HFF-Myc (cell line): ENCODE results near the gene GFOD1.

Source experiments
- DNase-seq: peaks from one replicate; pipeline ENCODE4 v3.0.0-alpha.2; 2011; ENCODE audit warnings: low read depth; ENCODE audit errors: extremely low read depth
- H3K4me3 ChIP-seq: replicated peaks from 2 replicates; pipeline ENCODE4 v1.5.1; 2011; ENCODE audit warnings: low read depth, mild to moderate bottlenecking, control low read depth, low read length
- TF ChIP-seq, protein P1 (sequence below): IDR thresholded peaks from 2 replicates; pipeline ENCODE4 v1.5.1; 2012; ENCODE audit warnings: mild to moderate bottlenecking, low read depth, low read length, control low read depth; ENCODE audit errors: missing control alignments

Gene GFOD1

DNA sequence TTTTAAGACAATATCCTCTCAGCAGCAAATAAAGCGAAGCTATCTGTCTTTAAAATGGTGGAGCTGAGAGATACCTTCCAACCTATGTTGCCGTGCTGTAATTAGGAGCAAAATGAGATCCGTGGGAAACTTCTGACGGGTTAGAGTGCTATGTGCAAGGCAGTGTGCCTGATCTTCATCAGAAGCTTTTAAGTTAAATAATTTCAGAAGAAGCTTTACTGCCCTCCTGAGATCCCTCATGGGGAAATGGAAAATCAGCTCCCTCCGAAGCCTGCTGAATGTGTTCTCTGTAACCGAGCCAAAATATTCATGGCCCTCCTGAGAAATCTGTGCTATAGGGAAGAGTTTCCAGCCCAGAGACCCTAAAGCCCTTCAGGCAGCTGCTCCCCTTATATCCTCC, 115.3 kb downstream of the GFOD1 start:
- H3K4me3 ChIP-seq = no peak overlapping the region
- TF ChIP-seq, protein P1, sequence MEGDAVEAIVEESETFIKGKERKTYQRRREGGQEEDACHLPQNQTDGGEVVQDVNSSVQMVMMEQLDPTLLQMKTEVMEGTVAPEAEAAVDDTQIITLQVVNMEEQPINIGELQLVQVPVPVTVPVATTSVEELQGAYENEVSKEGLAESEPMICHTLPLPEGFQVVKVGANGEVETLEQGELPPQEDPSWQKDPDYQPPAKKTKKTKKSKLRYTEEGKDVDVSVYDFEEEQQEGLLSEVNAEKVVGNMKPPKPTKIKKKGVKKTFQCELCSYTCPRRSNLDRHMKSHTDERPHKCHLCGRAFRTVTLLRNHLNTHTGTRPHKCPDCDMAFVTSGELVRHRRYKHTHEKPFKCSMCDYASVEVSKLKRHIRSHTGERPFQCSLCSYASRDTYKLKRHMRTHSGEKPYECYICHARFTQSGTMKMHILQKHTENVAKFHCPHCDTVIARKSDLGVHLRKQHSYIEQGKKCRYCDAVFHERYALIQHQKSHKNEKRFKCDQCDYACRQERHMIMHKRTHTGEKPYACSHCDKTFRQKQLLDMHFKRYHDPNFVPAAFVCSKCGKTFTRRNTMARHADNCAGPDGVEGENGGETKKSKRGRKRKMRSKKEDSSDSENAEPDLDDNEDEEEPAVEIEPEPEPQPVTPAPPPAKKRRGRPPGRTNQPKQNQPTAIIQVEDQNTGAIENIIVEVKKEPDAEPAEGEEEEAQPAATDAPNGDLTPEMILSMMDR = no peak
- DNase-seq = no peak

- DNase-seq = no peak
- TF ChIP-seq, protein P1 = no peak
- H3K4me3 ChIP-seq = no peak overlapping the region
Measured at GRCh38 chr6:13371421-13372072, 115.9 kb downstream of the GFOD1 start.

GRCh38 chr6:13370623-13371022, 116.8 kb downstream of the GFOD1 start:
- TF ChIP-seq, protein P1 = no peak
- H3K4me3 ChIP-seq = no peak overlapping the region
- no peak for DNase-seq

DNA sequence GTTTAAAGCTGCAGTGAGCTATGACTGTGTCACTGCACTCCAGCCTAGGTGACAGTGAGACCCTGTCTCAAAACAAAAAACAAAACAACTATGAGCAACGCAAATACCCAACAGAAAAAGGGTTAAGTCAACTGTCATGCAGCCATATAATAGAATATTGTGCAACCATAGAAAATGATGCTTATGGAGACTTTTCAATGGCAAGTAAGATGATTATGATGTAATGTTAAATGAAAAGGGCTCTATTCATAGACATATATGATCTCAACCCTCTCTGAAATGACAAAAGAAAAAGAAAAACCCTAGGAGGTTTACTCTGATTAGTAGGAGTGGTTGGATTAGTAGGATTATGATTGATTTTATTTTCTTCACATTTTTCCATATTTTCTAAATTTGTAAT, 117.8 kb downstream of the GFOD1 start:
- DNase-seq = no peak
- TF ChIP-seq, protein P1 = no peak
- H3K4me3 ChIP-seq = no peak overlapping the region

DNA sequence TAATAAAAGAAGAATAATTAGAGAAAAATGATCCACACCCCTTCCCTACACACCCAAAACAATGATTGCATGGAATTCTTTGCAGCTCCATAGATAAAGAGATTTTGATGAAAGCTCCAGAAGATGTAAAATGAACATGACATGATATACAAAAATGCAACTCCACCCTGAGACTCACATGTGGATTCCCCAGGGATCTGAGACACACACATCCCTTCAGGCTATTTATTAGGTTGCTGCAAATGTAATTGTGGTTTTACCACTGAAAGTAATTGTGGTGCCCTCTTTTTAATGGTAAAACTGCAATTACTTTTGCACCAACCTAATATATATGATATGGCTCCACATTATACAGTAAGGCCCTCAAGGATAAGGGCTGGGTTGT, 118.7 kb downstream of the GFOD1 start:
- no peak for DNase-seq

GRCh38 chr6:13368079-13368730, 119.2 kb downstream of the GFOD1 start:
- TF ChIP-seq, protein P1 = no peak
- DNase-seq = no peak
- H3K4me3 ChIP-seq = no peak overlapping the region

More for the DNA sequence above, 118.7 kb downstream of the GFOD1 start:
- H3K4me3 ChIP-seq = no peak overlapping the region
- TF ChIP-seq, protein P1 = no peak
